HCT116 (cell line): ENCODE measurements around the gene GBE1. TPM values are rescaled to one million over a fixed set of nuclear protein-coding genes. Genes with fewer than 3 reads are reported as not detected.

Experiments used
- ATAC-seq: fragments of 200-7000 bp; cut with Tn5 transposase; 2 replicates; pipeline ENCODE4 v1.9.1; 2020; ENCODE audit warnings: mild to moderate bottlenecking, moderate library complexity
- BruUV-seq: library from RNA; stranded (reverse); fragments of 400-500 nt; replicated peaks from 2 replicates; lab custom pipeline; 2021; lab: Mats Ljungman, UMichigan
- CTCF ChIA-PET: fragments of 300-600 bp; sonication (Branson Sonifier 250); formaldehyde crosslinking; loops from one replicate; lab custom pipeline; 2021; ENCODE audit warnings: antibody characterized with exemption; lab: Charles Lee
- POLR2A ChIA-PET: fragments of 300-600, 350-600 bp; sonication (Branson Sonifier 250); formaldehyde crosslinking; loops from one replicate; lab custom pipeline; 2021; ENCODE audit warnings: antibody characterized with exemption; lab: Charles Lee
- RAD21 ChIA-PET, 2 experiments: fragments of 300-600 bp; sonication (Branson Sonifier 250); formaldehyde crosslinking; loops; one replicate each; lab custom pipeline; 2023; ENCODE audit warnings: low total read pairs in 2 of 2; ENCODE audit not compliant: uncharacterized antibody in 2 of 2, unreplicated experiment in 2 of 2, low non-redundant PET in 1 of 2; lab: Charles Lee
- DNase-seq: peaks from one replicate; pipeline ENCODE4 v3.0.0-alpha.2; 2010; ENCODE audit warnings: low read depth, low spot score
- H2AFZ ChIP-seq: fragments of 200-600 bp; shearing (Covaris generic), sonication (generic); 2 replicates; pipeline ENCODE4 v1.6.1; 2017; ENCODE audit warnings: low read depth, mixed run types, mixed read lengths, antibody characterized with exemption, low read length; ENCODE audit not compliant: poor library complexity, severe bottlenecking
- H3K27ac ChIP-seq: 2 replicates; pipeline ENCODE4 v1.5.1; 2012; ENCODE audit warnings: low read depth, low read length
- H3K27me3 ChIP-seq: fragments of 200-600 bp; sonication (generic); 2 replicates; pipeline ENCODE4 v1.6.1; 2016; ENCODE audit warnings: mixed run types, low read length, mixed read lengths; ENCODE audit not compliant: insufficient read depth
- H3K36me3 ChIP-seq, 2 experiments: fragments of 200-500 bp in 1 of 2; fragments of 200-600 bp in 1 of 2; sonication (Bioruptor generic) in 1 of 2; sonication (generic) in 1 of 2; 2 replicates each; pipeline versions ENCODE4 v1.5.1 to v1.6.1; 2014 to 2016; ENCODE audit warnings: low read length in 2 of 2, inconsistent platforms in 1 of 2, mixed read lengths in 1 of 2, mixed run types in 1 of 2; ENCODE audit not compliant: insufficient read depth in 2 of 2, control insufficient read depth in 1 of 2
- H3K4me1 ChIP-seq, 2 experiments: fragments of 200-600 bp in 1 of 2; sonication (generic) in 1 of 2; 2 replicates each; pipeline versions ENCODE4 v1.5.1 to v1.6.1; 2012 to 2017; ENCODE audit warnings: low read length in 2 of 2, inconsistent platforms in 1 of 2, mild to moderate bottlenecking in 1 of 2, mixed read lengths in 1 of 2, mixed run types in 1 of 2, moderate library complexity in 1 of 2; ENCODE audit not compliant: insufficient read depth in 2 of 2, control insufficient read depth in 1 of 2
- H3K4me2 ChIP-seq: fragments of 200-600 bp; sonication (generic); 2 replicates; pipeline ENCODE4 v1.6.1; 2017; ENCODE audit warnings: mixed run types, low read length, mixed read lengths
- H3K4me3 ChIP-seq, 2 experiments: fragments of 200-600 bp in 1 of 2; sonication (generic) in 1 of 2; replicated peaks in 1 of 2; 2 replicates each; pipeline ENCODE4 v1.5.1; 2011 to 2016; ENCODE audit warnings: low read length in 2 of 2, control low read depth in 1 of 2, low read depth in 1 of 2, mild to moderate bottlenecking in 1 of 2, mixed read lengths in 1 of 2, mixed run types in 1 of 2
- H3K79me2 ChIP-seq: fragments of 200-600 bp; sonication (generic); 2 replicates; pipeline ENCODE4 v1.6.1; 2017; ENCODE audit warnings: mild to moderate bottlenecking, mixed run types, low read length, moderate library complexity, mixed read lengths; ENCODE audit not compliant: insufficient read depth
- H3K9ac ChIP-seq: fragments of 200-600 bp; sonication (generic); 2 replicates; pipeline ENCODE4 v1.6.1; 2016; ENCODE audit warnings: low read length, mixed read lengths
- H3K9me2 ChIP-seq: fragments of 200-600 bp; sonication (generic), shearing (Covaris generic); 2 replicates; pipeline ENCODE4 v1.6.1; 2017; ENCODE audit warnings: mixed run types, mild to moderate bottlenecking, moderate library complexity; ENCODE audit not compliant: insufficient read depth
- H3K9me3 ChIP-seq, 2 experiments: fragments of 200-500 bp in 1 of 2; fragments of 200-600 bp in 1 of 2; sonication (Bioruptor generic) in 1 of 2; sonication (generic) in 1 of 2; 2 replicates each; pipeline ENCODE4 v1.6.1; 2014 to 2017; ENCODE audit warnings: low read length in 2 of 2, mixed read lengths in 2 of 2, inconsistent platforms in 1 of 2, low read depth in 1 of 2, mild to moderate bottlenecking in 1 of 2, mixed run types in 1 of 2, moderate library complexity in 1 of 2; ENCODE audit not compliant: control insufficient read depth in 1 of 2, insufficient read depth in 1 of 2
- H4K20me1 ChIP-seq: fragments of 200-600 bp; sonication (generic), shearing (Covaris generic); 2 replicates; pipeline ENCODE4 v1.6.1; 2017; ENCODE audit warnings: mixed run types, mild to moderate bottlenecking, moderate library complexity; ENCODE audit not compliant: insufficient read depth
- EZH2 ChIP-seq: fragments of 200-600 bp; sonication (generic); IDR thresholded peaks from 2 replicates; pipeline ENCODE4 v1.6.1; 2017; ENCODE audit warnings: antibody characterized with exemption, mixed run types
- EZH2phosphoT487 ChIP-seq: fragments of 200-600 bp; IDR thresholded peaks from 2 replicates; pipeline ENCODE4 v1.6.1; 2018; ENCODE audit warnings: antibody characterized with exemption, borderline replicate concordance
- SP1 ChIP-seq: IDR thresholded peaks from 2 replicates; pipeline ENCODE4 v1.6.1; 2012; ENCODE audit warnings: low read depth
- SRF ChIP-seq: IDR thresholded peaks from 2 replicates; pipeline ENCODE4 v1.6.1; 2012; ENCODE audit warnings: low read depth
- intact Hi-C: fragments of 100-400 bp; cut with micrococcal nuclease; formaldehyde crosslinking; loops from 2 replicates; pipeline ENCODE4 v1.10.0; 2022
- total RNA-seq: library from RNA; stranded (reverse); gene quantifications from one replicate; pipeline ENCODE4 v1.2.1, GENCODE V29; 2021; ENCODE audit not compliant: unreplicated experiment

Gene GBE1
- total RNA-seq, 1 experiment from 2014 or later, result 27.7 TPM

GRCh38 chr3:81445712-81446111 lies 315.7 kb downstream of the GBE1 start:
- Histone ChIP-seq H4K20me1 (no peaks in the 10 kb centered on the region), H3K9me2 (no peaks in the 10 kb centered on the region), H3K4me3 (no peak overlapping the region), H3K9me3 (no peaks in the 10 kb centered on the region), H3K4me1 (no peaks in the 10 kb centered on the region), H3K36me3 (no peaks in the 10 kb centered on the region), H3K27ac (no peak overlapping the region), H3K79me2 (no peaks in the 10 kb centered on the region), H3K4me2 (no peak overlapping the region), H3K27me3 (peaks cover 13% of the 10 kb centered on the region), H2AFZ (no peak overlapping the region), H3K9ac (no peak overlapping the region)
- ATAC-seq (no peak), DNase-seq (no peak)
- RAD21 ChIA-PET, result no interaction called here
- CTCF ChIA-PET, result no interaction called here
- BruUV-seq, result no TSS peak
- TF ChIP-seq SRF, result no peak
- TF ChIP-seq SP1, result no peak
- intact Hi-C loops, result no loop called here
- POLR2A ChIA-PET, result no interaction called here

DNA sequence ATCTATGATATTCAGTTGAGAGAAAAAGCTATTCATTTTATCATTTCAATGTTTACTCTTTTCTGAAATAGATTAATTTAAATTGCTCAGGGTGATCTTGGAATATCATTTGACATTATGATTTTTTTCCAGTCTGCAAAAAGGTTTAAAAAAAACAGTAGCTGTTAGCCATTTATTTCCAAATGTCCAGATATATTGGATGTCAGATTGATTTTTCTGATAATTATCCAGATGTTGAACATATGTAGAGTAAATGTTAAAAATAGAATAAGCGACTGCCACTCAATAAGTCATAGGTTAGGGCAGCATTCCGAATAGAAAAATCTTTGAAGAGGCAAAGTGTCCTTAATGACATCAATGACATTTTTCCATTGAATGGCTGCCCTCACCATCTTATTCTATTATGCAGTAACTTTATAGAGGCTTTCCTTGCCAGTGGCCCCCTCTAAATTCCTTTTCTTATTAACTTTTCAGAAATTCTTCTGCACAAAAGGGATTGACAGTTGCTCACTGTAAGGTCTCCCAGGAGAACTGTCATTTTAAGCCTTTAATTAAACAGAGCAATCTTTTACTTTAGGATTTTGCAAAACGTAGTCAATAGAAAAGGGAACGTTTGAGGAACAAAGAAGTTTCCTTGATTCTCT lies 316.5 kb downstream of the GBE1 start:
- H3K4me2 ChIP-seq, result no peak overlapping the region
- POLR2A ChIA-PET, result no interaction called here
- no peaks in the 10 kb centered on the region for H3K4me1 ChIP-seq
- H3K9ac ChIP-seq, result no peak overlapping the region
- no peaks in the 10 kb centered on the region for H4K20me1 ChIP-seq
- ATAC-seq, result no peak
- no peaks in the 10 kb centered on the region for H3K36me3 ChIP-seq
- BruUV-seq, result no TSS peak
- H3K27me3 ChIP-seq, result peaks cover 13% of the 10 kb centered on the region
- RAD21 ChIA-PET, result no interaction called here
- TF ChIP-seq SRF (no peak), EZH2phosphoT487 (no peak), EZH2 (no peak)
- no peak overlapping the region for H3K4me3 ChIP-seq
- H3K27ac ChIP-seq, result no peak overlapping the region
- intact Hi-C loops, result no loop called here
- no peaks in the 10 kb centered on the region for H3K9me2 ChIP-seq
- no peak overlapping the region for H2AFZ ChIP-seq
- H3K79me2 ChIP-seq, result no peaks in the 10 kb centered on the region
- CTCF ChIA-PET, result no interaction called here
- no peak for DNase-seq
- no peaks in the 10 kb centered on the region for H3K9me3 ChIP-seq
